DMS 273 treated with DMSO at 0.1 percent for 48 hours (cell line): Measurements from ENCODE around the gene TTLL13.
"Not testable (repeated sequence)": the region's sequence is repeated elsewhere in the genome, so short reads cannot be mapped to it uniquely, and the experiment has no call there.

Experiments
- DNase-seq: peaks from one replicate; lab custom pipeline; 2025; lab: John Stamatoyannopoulos, UW

Gene TTLL13

GRCh38 chr15:90239371-90239770 lies 10.0 kb upstream of the TTLL13 start:
- no peak for DNase-seq

GRCh38 chr15:90240856-90241255 lies 8.5 kb upstream of the TTLL13 start:
- no peak for DNase-seq

DNA sequence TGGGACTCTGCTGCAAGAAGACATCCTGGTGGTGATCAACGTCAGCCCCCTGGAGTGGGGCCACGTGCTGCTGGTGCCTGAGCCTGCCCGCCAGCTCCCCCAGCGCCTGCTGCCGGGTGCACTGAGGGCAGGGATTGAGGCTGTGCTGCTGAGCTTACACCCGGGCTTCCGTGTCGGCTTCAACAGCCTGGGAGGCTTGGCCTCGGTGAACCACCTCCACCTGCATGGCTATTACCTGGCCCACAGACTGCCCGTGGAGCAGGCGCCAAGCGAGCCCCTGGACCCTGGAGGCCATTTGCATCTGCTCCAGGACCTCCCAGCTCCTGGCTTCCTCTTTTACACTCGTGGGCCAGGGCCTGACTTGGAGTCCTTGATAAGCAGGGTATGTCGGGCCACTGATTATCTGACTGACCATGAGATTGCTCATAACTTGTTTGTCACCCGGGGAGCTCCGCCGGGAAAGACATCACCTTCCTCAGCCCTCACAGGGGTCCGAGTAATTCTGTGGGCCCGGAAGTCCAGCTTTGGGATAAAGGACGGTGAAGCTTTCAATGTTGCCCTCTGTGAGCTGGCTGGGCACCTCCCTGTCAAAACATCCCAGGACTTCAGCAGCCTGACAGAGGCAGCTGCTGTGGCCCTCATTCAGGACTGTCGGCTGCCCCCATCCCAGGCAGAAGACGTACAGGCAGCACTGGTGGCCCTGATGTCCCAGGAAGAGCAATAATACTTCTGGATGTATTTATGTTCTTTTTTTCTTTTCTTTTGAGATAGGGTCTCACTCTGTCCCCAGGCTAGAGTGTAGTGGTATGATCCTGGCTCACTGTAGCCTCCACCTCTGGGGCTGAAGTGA lies 7.8 kb upstream of the TTLL13 start:
- DNase-seq: no peak

DNA sequence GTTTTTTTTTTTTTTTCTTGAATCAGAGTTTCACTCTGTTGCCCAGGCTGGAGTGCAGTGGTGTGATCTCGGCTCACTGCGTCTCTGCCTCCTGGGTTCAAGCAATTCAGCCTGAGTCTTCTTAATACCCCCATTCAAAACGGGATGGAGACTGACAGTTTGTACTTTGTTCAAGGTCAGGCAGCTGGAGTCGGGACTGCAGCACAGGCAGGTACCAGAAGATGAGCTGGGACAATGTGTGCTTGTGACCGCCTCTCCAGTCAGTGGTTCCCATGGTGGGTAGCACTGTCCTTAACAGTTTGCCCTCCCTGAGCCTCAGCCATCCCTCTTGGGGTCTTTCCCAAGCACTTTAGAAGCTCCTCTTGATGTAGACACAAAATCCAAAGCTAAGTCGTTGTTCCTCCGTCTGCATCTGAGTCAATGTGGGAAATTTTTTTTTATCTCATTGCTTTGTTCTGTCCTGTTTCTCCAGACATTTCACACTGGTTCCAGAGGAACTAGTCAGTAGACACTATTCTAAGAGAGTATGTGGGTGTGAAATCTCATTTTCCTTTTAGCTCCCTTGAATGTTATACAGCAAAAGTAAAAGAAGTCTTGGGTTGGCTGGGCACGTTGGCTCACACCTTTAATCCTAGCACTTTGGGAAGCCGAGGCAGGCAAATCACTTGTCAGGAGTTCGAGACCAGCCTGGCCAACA lies 5.3 kb upstream of the TTLL13 start:
- no peak for DNase-seq

GRCh38 chr15:90248789-90249202 lies 560 bp upstream of the TTLL13 start:
- DNase-seq: no peak

DNA sequence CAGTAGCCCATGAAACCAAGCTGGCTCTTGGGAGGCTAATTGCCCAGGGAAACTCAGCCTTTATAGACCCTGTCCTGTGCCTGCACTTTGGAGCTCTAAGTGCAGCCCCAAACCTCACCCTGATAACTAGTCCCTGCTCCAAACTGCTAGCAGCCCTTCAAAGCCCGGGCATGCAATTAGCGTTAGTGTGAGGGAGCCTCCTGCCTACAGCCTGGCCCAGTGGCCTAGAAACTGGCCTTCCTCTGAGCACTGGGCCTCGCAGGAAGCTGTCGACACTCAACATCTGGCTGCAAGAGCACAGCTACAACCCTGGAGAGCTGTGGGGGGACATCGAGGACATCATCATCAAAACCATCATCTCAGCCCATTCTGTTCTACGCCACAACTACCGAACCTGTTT lies 8.4 kb downstream of the TTLL13 start:
- DNase-seq: no peak

- DNase-seq: no peak
Observed at GRCh38 chr15:90259524-90259923, 10.2 kb downstream of the TTLL13 start.

DNA sequence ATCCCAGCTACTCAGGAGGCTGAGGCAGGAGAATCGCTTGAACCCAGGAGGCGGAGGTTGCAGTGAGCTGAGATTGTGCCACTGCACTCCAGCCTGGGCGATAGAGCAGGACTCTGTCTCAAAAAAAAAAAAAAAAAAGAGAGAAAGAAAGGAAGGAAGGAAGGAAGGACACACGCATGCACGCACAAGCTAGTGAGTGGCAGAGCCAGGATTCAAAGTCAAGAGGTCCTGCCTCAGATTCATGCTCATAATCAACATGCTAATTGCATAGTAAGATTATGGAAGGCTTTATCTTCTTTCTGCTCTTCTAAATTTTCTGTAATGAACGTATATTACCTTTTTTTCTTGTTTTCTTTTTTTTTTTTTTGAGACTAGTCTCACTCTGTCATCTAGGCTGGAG lies 11.4 kb downstream of the TTLL13 start:
- DNase-seq: not testable (repeated sequence)

- DNase-seq: no peak
Observed at GRCh38 chr15:90261811-90262210, 12.5 kb downstream of the TTLL13 start.

GRCh38 chr15:90262426-90262825 lies 13.1 kb downstream of the TTLL13 start:
- no peak for DNase-seq

- no peak for DNase-seq
Observed at GRCh38 chr15:90264671-90265070, 15.3 kb downstream of the TTLL13 start.

DNA sequence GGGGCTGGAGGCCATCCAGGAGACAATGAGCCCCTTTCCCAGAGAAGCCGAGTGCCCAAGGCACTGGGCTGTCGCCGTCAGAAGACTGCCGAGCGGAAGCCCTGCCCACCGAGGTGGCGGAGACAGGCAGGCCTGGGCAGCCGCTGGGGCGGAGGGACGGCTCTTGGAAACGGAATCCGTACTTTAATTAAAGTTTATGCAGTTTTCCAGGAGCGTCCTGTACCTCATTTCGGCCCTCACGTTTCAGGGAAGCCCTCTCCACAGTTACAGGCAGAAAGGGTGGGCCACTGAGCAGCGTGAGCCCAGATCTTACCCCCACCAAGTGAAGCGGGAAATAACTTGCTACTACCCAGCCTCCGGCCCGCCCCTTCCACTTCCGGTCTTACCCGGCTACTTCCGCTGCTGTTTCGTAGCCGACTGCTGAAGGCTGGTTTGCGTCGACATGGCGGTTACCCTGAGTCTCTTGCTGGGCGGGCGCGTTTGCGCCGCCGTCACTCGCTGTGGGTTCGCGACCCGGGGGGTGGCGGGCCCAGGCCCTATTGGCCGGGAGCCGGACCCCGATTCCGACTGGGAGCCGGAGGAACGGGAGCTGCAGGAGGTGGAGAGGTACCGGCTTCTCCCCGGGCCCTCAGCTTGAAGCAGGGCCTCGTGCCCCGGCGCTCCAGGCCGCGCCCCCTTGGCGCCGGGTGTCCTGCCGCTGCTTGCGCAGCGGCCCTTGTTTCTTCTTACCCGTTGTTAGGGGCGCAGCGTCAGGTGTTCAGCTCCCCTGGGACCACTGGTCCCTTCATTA lies 16.1 kb downstream of the TTLL13 start, which contains the start of gene NGRN:
NGRN (plus strand) TSS at position 402 of the 790 bp plus-strand sequence; CDS start at position 443, 41 bp downstream.
- peak; percentile 52 for DNase-seq

DNA sequence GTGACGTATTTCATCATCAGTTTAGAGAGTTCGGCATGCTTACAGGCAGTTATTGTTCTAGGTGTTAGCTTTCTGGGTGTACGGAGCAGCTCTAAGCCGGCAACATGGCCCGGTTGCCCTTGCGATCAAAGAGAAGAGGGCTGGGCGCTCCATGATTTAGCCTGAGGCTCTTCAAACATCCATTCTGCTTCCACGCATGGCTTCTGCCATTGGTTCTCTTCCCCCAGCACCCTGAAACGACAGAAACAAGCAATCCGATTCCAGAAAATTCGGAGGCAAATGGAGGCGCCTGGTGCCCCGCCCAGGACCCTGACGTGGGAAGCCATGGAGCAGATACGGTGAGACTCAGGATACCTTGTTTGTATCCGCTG lies 16.7 kb downstream of the TTLL13 start:
- DNase-seq: no peak

GRCh38 chr15:90266485-90266884 lies 17.1 kb downstream of the TTLL13 start:
- no peak for DNase-seq

DNA sequence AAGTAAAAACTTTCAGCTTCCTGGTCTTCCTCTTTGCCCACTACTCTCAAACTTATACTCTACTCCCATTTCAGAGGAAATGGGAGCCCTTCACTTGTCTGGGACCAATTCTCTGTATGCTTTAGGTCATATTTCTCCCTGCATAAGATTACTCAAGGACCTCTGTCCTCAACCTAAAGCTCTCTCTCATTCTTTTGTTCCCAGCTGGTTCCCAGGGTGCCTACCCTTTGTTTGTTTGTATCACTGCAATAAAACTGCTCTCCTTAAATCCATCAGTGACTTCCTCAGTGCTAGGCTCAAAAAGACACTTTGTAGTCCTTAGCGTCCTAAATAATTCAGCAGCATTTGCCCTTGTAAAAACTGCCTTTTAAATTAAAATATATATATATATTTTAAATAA lies 19.1 kb downstream of the TTLL13 start:
- DNase-seq: no peak

DNA sequence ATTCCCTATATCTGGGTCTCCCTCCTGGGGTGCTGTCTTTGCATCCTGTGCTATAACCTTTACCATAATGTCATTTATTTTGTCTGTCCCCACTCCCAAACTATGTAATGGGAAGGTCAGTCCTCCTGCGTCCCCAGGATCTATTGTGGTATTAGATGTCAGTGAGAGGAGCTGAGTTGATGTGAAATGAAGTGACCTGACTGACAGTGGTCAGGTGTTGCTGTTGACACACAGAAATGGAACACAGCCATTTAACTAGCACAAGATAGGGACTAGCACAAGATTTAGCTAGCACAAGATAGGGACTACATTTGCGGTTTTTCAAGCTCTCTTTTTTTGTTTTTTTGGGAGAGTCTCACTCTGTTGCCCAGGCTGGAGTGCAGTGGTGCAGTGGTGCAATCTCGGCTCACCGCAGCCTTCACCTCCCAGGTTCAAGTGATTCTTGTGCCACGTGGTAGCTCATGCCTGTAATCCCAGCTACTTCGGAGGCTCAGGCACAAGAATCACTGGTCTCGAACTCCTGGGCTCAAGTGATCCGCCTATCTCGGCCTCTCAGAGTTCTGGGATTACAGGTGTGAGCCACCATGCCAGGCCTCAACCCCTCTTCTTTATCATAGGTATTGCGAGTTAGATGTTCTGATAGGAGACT lies 21.3 kb downstream of the TTLL13 start:
- DNase-seq: no peak

- DNase-seq: no peak
Observed at GRCh38 chr15:90271459-90272166, 22.3 kb downstream of the TTLL13 start.

- not testable (repeated sequence) for DNase-seq
Observed at GRCh38 chr15:90278467-90278866, 29.1 kb downstream of the TTLL13 start.

DNA sequence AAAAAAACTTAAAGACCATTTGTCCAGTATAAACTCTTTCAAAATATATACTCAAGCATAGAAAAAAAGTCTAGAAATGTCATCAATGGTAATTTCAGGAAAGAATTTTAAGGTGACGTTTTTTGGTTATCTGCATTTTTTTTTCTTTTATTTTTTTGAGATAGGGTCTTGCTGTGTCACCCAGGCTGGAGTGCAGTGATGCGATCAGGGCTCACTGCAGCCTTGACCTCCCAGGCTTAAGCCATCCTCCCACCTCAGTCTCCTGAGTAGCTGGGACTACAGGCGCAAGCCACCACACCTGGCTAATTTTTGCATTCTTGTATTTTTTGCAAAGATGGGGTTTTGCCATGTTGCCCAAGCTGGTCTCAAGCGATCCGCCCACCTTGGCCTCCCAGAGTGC lies 31.4 kb downstream of the TTLL13 start:
- not testable (repeated sequence) for DNase-seq

GRCh38 chr15:90281637-90282036 lies 32.3 kb downstream of the TTLL13 start:
- not testable (repeated sequence) for DNase-seq

GRCh38 chr15:90286678-90287077 lies 37.3 kb downstream of the TTLL13 start:
- no peak for DNase-seq
